WTC11 (cell line): ENCODE measurements around the gene GPR39. TPM values are rescaled to one million over a fixed set of nuclear protein-coding genes. Genes with fewer than 3 reads are reported as not detected.

Experiments used
- ATAC-seq: fragments of 200-7000 bp; cut with Tn5 transposase; 2 replicates; pipeline ENCODE4 v1.10.0; 2021; ENCODE audit warnings: mild to moderate bottlenecking, moderate library complexity
- CTCF ChIA-PET: fragments of 300-600 bp; sonication (Branson Sonifier 250); formaldehyde crosslinking; loops from one replicate; lab custom pipeline; 2021; ENCODE audit warnings: antibody characterized with exemption; lab: Charles Lee
- POLR2A ChIA-PET: fragments of 350-600 bp; sonication (Branson Sonifier 250); formaldehyde crosslinking; loops from one replicate; lab custom pipeline; 2021; ENCODE audit warnings: antibody characterized with exemption; lab: Charles Lee
- DNase-seq: peaks from one replicate; pipeline ENCODE4 v3.0.0; 2021; ENCODE audit warnings: low spot score
- H3K27ac Mint-ChIP-seq: 2 replicates; pipeline ENCODE4 v1.8.0; 2021; ENCODE audit warnings: mixed read lengths
- H3K27me3 Mint-ChIP-seq: 2 replicates; pipeline ENCODE4 v1.8.0; 2021; ENCODE audit warnings: low read depth, mild to moderate bottlenecking, moderate library complexity, mixed read lengths
- H3K36me3 Mint-ChIP-seq: 2 replicates; pipeline ENCODE4 v1.8.0; 2021; ENCODE audit warnings: mixed read lengths
- H3K4me1 Mint-ChIP-seq: 2 replicates; pipeline ENCODE4 v1.8.0; 2022; ENCODE audit warnings: mixed read lengths
- H3K4me3 Mint-ChIP-seq: 2 replicates; pipeline ENCODE4 v1.8.0; 2021; ENCODE audit warnings: mild to moderate bottlenecking, moderate library complexity, mixed read lengths
- H3K9me3 Mint-ChIP-seq: 2 replicates; pipeline ENCODE4 v1.8.0; 2021; ENCODE audit warnings: mixed read lengths
- ATF1 ChIP-seq: sonication (generic); formaldehyde crosslinking; IDR thresholded peaks from 2 replicates; pipeline ENCODE4 v1.8.1; 2023; ENCODE audit warnings: mild to moderate bottlenecking, moderate library complexity, missing genetic modification reagents
- MYBL2 ChIP-seq: sonication (generic); formaldehyde crosslinking; IDR thresholded peaks from 2 replicates; pipeline ENCODE4 v1.8.1; 2023; ENCODE audit warnings: mild to moderate bottlenecking, moderate library complexity, missing genetic modification reagents
- NFATC4 ChIP-seq: fragments of 250-450 bp; sonication (Bioruptor Pico); IDR thresholded peaks from 2 replicates; pipeline ENCODE4 v1.9.0; 2021; ENCODE audit warnings: mild to moderate bottlenecking
- TCF7 ChIP-seq: sonication (generic); formaldehyde crosslinking; IDR thresholded peaks from 2 replicates; pipeline ENCODE4 v1.8.0; 2022; ENCODE audit warnings: mild to moderate bottlenecking, low read depth, missing genetic modification reagents, moderate library complexity
- TP53 ChIP-seq: sonication (generic); formaldehyde crosslinking; IDR thresholded peaks from 2 replicates; pipeline ENCODE4 v1.8.1; 2023; ENCODE audit warnings: mild to moderate bottlenecking, missing genetic modification reagents
- ZNF219 ChIP-seq: sonication (generic); formaldehyde crosslinking; IDR thresholded peaks from 2 replicates; pipeline ENCODE4 v1.8.0; 2023; ENCODE audit warnings: missing genetic modification reagents, mild to moderate bottlenecking, borderline replicate concordance
- ZNF232 ChIP-seq: sonication (generic); formaldehyde crosslinking; IDR thresholded peaks from 2 replicates; pipeline ENCODE4 v1.8.0; 2022; ENCODE audit warnings: mild to moderate bottlenecking, missing genetic modification reagents
- ZNF263 ChIP-seq: sonication (generic); formaldehyde crosslinking; IDR thresholded peaks from 2 replicates; pipeline ENCODE4 v1.8.1; 2022; ENCODE audit warnings: low read depth, mild to moderate bottlenecking, moderate library complexity, missing genetic modification reagents
- total RNA-seq: library from RNA; stranded (reverse); gene quantifications from 3 replicates; pipeline ENCODE4 v1.2.3, GENCODE V29; 2021
- TF ChIP-seq, protein P1 (sequence below): sonication (generic); formaldehyde crosslinking; IDR thresholded peaks from 2 replicates; pipeline ENCODE4 v1.8.1; 2023; ENCODE audit warnings: mild to moderate bottlenecking, missing genetic modification reagents
- TF ChIP-seq, protein P2 (sequence below): sonication (generic); formaldehyde crosslinking; IDR thresholded peaks from 2 replicates; pipeline ENCODE4 v1.8.0; 2023; ENCODE audit warnings: missing genetic modification reagents
- TF ChIP-seq, protein P3 (sequence below): fragments of 250-450 bp; sonication (Bioruptor Pico); IDR thresholded peaks from 2 replicates; pipeline ENCODE4 v1.9.0; 2021; ENCODE audit warnings: moderate library complexity, mild to moderate bottlenecking, inconsistent platforms, borderline replicate concordance
- TF ChIP-seq, protein P4 (sequence below): sonication (generic); formaldehyde crosslinking; IDR thresholded peaks from 2 replicates; pipeline ENCODE4 v1.8.1; 2023; ENCODE audit warnings: mild to moderate bottlenecking, missing genetic modification reagents, moderate library complexity
- TF ChIP-seq, protein P5 (sequence below): sonication (generic); formaldehyde crosslinking; IDR thresholded peaks from 2 replicates; pipeline ENCODE4 v1.8.1; 2023; ENCODE audit warnings: mild to moderate bottlenecking, moderate library complexity, missing genetic modification reagents
- TF ChIP-seq, protein P6 (sequence below): sonication (generic); formaldehyde crosslinking; IDR thresholded peaks from 2 replicates; pipeline ENCODE4 v1.8.0; 2022; ENCODE audit warnings: mild to moderate bottlenecking, missing genetic modification reagents
- TF ChIP-seq, protein P7 (sequence below): fragments of 200-600 bp; IDR thresholded peaks from 2 replicates; pipeline ENCODE4 v1.8.0; 2022; ENCODE audit warnings: antibody characterized with exemption

The GPR39 gene
- total RNA-seq, 1 experiment from 2014 or later = 0.74 TPM

DNA sequence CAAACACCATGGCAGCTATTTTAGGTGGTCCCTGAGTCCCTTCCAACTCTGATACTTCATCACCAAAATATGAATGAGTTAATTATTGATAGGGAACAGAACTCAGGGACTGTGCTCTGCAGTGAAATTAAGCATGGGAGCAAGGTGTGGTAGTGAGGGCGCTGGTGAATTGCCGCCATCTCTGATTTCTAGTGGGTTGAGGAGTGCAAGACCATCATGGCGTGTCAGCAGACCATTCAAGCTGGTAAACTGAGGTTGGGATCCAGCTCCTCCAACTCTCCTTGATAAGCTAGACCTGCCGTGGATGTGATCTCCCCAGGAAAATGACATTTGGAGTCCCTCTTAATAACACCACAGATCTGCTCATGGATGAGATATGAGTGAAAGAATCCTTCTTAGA lies 183.0 kb downstream of the GPR39 start:
- DNase-seq (no peak), ATAC-seq (no peak)
- Mint-ChIP-seq H3K4me3 (no peak overlapping the region), H3K27ac (no peak overlapping the region), H3K4me1 (peaks cover 6% of the 10 kb centered on the region), H3K36me3 (0 out of 2 replicates have a peak, but pooled peaks cover 5% of the 10 kb centered on the region), H3K9me3 (peaks cover 6% of the 10 kb centered on the region), H3K27me3 (no peaks in the 10 kb centered on the region)
- TF ChIP-seq, protein P1, sequence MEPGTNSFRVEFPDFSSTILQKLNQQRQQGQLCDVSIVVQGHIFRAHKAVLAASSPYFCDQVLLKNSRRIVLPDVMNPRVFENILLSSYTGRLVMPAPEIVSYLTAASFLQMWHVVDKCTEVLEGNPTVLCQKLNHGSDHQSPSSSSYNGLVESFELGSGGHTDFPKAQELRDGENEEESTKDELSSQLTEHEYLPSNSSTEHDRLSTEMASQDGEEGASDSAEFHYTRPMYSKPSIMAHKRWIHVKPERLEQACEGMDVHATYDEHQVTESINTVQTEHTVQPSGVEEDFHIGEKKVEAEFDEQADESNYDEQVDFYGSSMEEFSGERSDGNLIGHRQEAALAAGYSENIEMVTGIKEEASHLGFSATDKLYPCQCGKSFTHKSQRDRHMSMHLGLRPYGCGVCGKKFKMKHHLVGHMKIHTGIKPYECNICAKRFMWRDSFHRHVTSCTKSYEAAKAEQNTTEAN (CRISPR knock-in tag) = no peak
- TF ChIP-seq ZNF263 (no peak), TP53 (CRISPR knock-in tag) (no peak)
- TF ChIP-seq, protein P2, sequence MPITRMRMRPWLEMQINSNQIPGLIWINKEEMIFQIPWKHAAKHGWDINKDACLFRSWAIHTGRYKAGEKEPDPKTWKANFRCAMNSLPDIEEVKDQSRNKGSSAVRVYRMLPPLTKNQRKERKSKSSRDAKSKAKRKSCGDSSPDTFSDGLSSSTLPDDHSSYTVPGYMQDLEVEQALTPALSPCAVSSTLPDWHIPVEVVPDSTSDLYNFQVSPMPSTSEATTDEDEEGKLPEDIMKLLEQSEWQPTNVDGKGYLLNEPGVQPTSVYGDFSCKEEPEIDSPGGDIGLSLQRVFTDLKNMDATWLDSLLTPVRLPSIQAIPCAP (CRISPR knock-in tag) = no peak
- TF ChIP-seq, protein P3, sequence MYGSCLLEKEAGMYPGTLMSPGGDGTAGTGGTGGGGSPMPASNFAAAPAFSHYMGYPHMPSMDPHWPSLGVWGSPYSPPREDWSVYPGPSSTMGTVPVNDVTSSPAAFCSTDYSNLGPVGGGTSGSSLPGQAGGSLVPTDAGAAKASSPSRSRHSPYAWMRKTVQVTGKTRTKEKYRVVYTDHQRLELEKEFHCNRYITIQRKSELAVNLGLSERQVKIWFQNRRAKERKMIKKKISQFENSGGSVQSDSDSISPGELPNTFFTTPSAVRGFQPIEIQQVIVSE = no peak
- CTCF ChIA-PET = no interaction called here
- POLR2A ChIA-PET = no interaction called here

DNA sequence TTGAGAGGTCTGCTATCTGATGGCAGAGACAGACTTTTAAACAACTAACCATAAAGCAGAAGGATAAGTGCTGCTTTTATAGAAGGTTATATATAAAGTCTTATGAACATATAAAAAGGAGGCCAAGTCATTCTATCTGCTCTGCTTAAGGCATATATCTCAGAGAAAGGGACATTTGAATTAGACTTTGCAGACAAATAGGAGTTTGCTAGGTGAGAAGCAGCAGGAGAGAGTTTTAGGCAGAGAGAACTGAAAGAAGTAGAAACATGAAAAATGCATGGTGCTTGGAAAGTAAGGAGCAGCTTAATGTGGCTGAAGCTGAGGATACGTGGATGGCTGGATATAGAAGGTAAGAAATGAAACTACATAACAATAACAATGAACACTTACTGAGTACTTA lies 188.0 kb downstream of the GPR39 start:
- POLR2A ChIA-PET = no interaction called here
- no peak for TF ChIP-seq NFATC4 (CRISPR knock-in tag)
- no peak for TF ChIP-seq ZNF232 (CRISPR knock-in tag)
- TF ChIP-seq, protein P4, sequence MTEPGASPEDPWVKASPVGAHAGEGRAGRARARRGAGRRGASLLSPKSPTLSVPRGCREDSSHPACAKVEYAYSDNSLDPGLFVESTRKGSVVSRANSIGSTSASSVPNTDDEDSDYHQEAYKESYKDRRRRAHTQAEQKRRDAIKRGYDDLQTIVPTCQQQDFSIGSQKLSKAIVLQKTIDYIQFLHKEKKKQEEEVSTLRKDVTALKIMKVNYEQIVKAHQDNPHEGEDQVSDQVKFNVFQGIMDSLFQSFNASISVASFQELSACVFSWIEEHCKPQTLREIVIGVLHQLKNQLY (CRISPR knock-in tag) = no peak
- CTCF ChIA-PET = no interaction called here
- DNase-seq = no peak
- H3K4me3 Mint-ChIP-seq = no peak overlapping the region
- no peaks in the 10 kb centered on the region; the same call in 1 of the 2 replicates for H3K9me3 Mint-ChIP-seq
- peaks cover 23% of the 10 kb centered on the region for H3K4me1 Mint-ChIP-seq
- no peak for ATAC-seq
- no peaks in the 10 kb centered on the region for H3K27me3 Mint-ChIP-seq
- H3K27ac Mint-ChIP-seq = no peak overlapping the region
- H3K36me3 Mint-ChIP-seq = no peaks in the 10 kb centered on the region

DNA sequence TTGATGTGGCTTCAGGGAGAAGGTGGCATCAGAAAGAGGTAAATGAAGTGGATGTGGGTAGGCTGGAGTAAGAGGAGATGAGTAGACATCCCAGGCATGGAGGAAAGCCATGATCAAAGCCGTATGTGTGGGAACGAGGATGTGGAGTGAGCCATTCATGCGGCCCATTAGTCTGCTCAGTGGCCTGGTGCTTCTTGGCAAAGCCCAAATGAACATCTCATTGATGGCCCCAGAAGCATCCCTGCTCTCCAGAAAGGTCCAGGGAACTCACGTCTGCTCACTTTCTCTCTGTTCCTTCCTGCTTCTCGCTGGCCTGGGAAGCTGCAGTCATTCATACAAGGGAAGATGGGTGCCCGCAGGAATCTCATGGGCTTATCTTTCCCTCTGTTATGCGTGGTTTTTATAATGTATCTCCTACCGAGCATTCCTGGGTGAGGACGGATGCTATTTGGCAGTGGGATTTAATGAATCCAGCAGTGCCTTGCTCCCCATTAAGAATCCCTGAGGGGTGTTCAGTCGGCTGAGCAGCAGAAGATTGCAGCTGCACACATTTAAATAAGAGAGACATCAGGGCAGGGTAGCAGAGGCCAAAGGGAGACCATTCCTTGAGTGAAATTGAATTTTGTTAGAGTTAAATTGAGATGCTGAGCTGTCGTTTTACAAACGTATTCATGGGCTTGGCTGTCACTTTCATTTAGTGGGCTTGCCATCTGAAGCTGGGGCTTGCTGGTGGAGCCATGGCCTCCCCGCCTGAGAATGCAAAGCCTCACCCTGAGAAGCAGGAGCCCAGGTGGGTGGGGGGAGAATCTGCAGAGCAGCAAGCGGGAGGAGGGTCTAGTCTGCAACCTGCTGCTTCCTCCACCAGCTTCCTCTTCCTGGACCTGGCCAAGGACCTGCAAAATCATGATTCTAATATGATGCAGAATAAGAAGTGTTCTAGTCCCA lies 188.9 kb downstream of the GPR39 start:
- DNase-seq = no peak
- Mint-ChIP-seq H3K27ac (no peak overlapping the region), H3K4me1 (peaks cover 23% of the 10 kb centered on the region), H3K36me3 (no peaks in the 10 kb centered on the region), H3K9me3 (no peaks in the 10 kb centered on the region; the same call in 1 of the 2 replicates), H3K27me3 (no peaks in the 10 kb centered on the region), H3K4me3 (no peak overlapping the region)
- POLR2A ChIA-PET = no interaction called here
- CTCF ChIA-PET = interaction anchor here (1.0 kb wide), 1 partner anchor 64 kb away, joined by 5 read pairs; the partner anchor contains the start of gene LYPD1
- no peak for TF ChIP-seq ATF1 (CRISPR knock-in tag)
- no peak for TF ChIP-seq TCF7 (CRISPR knock-in tag)
- TF ChIP-seq, protein P5, sequence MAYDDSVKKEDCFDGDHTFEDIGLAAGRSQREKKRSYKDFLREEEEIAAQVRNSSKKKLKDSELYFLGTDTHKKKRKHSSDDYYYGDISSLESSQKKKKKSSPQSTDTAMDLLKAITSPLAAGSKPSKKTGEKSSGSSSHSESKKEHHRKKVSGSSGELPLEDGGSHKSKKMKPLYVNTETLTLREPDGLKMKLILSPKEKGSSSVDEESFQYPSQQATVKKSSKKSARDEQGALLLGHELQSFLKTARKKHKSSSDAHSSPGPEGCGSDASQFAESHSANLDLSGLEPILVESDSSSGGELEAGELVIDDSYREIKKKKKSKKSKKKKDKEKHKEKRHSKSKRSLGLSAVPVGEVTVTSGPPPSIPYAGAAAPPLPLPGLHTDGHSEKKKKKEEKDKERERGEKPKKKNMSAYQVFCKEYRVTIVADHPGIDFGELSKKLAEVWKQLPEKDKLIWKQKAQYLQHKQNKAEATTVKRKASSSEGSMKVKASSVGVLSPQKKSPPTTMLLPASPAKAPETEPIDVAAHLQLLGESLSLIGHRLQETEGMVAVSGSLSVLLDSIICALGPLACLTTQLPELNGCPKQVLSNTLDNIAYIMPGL (CRISPR knock-in tag) = no peak
- TF ChIP-seq, protein P6, sequence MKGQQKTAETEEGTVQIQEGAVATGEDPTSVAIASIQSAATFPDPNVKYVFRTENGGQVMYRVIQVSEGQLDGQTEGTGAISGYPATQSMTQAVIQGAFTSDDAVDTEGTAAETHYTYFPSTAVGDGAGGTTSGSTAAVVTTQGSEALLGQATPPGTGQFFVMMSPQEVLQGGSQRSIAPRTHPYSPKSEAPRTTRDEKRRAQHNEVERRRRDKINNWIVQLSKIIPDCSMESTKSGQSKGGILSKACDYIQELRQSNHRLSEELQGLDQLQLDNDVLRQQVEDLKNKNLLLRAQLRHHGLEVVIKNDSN (CRISPR knock-in tag) = no peak
- TF ChIP-seq MYBL2 (CRISPR knock-in tag) = no peak
- TF ChIP-seq, protein P7, sequence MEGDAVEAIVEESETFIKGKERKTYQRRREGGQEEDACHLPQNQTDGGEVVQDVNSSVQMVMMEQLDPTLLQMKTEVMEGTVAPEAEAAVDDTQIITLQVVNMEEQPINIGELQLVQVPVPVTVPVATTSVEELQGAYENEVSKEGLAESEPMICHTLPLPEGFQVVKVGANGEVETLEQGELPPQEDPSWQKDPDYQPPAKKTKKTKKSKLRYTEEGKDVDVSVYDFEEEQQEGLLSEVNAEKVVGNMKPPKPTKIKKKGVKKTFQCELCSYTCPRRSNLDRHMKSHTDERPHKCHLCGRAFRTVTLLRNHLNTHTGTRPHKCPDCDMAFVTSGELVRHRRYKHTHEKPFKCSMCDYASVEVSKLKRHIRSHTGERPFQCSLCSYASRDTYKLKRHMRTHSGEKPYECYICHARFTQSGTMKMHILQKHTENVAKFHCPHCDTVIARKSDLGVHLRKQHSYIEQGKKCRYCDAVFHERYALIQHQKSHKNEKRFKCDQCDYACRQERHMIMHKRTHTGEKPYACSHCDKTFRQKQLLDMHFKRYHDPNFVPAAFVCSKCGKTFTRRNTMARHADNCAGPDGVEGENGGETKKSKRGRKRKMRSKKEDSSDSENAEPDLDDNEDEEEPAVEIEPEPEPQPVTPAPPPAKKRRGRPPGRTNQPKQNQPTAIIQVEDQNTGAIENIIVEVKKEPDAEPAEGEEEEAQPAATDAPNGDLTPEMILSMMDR = no peak
- TF ChIP-seq, protein P2 (CRISPR knock-in tag) = no peak
- TF ChIP-seq ZNF219 (CRISPR knock-in tag) = no peak
- peak; percentile 70 for ATAC-seq
